Loucy (cell line): Measurements from ENCODE around the gene CDK9.

Experiments
- CTCF ChIP-seq: fragments of 200-600 bp; sonication (generic); conservative IDR thresholded peaks from 2 replicates; pipeline ENCODE4 v1.5.1; 2014; ENCODE audit warnings: mild to moderate bottlenecking, antibody characterized with exemption, low read length
- EZH2phosphoT487 ChIP-seq: fragments of 200-600 bp; IDR thresholded peaks from 2 replicates; pipeline ENCODE4 v1.6.1; 2018; ENCODE audit warnings: antibody characterized with exemption, mild to moderate bottlenecking, moderate library complexity, borderline replicate concordance

DNA sequence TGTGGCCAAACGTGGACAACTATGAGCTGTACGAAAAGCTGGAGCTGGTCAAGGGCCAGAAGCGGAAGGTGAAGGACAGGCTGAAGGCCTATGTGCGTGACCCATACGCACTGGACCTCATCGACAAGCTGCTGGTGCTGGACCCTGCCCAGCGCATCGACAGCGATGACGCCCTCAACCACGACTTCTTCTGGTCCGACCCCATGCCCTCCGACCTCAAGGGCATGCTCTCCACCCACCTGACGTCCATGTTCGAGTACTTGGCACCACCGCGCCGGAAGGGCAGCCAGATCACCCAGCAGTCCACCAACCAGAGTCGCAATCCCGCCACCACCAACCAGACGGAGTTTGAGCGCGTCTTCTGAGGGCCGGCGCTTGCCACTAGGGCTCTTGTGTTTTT, 3.3 kb downstream of the CDK9 start:
- no peak for TF ChIP-seq CTCF
- no peak for TF ChIP-seq EZH2phosphoT487
